Measurements from ENCODE around the gene MPP2.

MPP2 gene

GRCh38 chr17:43868226-43868994 is 38.9 kb downstream of the MPP2 start:
- Histone ChIP-seq H3K36me3 (replicated peaks; ENCODE audit: low read depth, low read length) (no peaks in the 10 kb centered on the region), H3K4me1 (ENCODE audit: low read length) (peaks cover 13% of the 10 kb centered on the region; the same call in 1 of the 2 replicates), H3K79me2 (ENCODE audit: low read length) (no peaks in the 10 kb centered on the region), H3K27me3 (ENCODE audit: low read depth, low read length) (peaks cover 51% of the 10 kb centered on the region), H4K20me1 (ENCODE audit: insufficient read depth, low read length) (no peaks in the 10 kb centered on the region), H3K4me3 (ENCODE audit: low read length) (no peak overlapping the region), H3K4me2 (ENCODE audit: low read length) (no peak overlapping the region), H2AFZ (ENCODE audit: low read depth, low read length) (0 out of 2 replicates have a peak overlapping the region, but pooled peaks have one; percentile 39), H3K9me3 (ENCODE audit: insufficient read depth, low read length) (peaks cover 8% of the 10 kb centered on the region; the same call in 1 of the 2 replicates), H3K9ac (ENCODE audit: low read length) (no peak overlapping the region), H3K27ac (ENCODE audit: low read length) (no peak overlapping the region)
- no peak for TF ChIP-seq EZH2phosphoT487 (IDR thresholded peaks at IDR 0.05; ENCODE audit: low read depth)
- TF ChIP-seq CTCF (IDR thresholded peaks at IDR 0.05; ENCODE audit: low read depth, low read length): no peak

DNA sequence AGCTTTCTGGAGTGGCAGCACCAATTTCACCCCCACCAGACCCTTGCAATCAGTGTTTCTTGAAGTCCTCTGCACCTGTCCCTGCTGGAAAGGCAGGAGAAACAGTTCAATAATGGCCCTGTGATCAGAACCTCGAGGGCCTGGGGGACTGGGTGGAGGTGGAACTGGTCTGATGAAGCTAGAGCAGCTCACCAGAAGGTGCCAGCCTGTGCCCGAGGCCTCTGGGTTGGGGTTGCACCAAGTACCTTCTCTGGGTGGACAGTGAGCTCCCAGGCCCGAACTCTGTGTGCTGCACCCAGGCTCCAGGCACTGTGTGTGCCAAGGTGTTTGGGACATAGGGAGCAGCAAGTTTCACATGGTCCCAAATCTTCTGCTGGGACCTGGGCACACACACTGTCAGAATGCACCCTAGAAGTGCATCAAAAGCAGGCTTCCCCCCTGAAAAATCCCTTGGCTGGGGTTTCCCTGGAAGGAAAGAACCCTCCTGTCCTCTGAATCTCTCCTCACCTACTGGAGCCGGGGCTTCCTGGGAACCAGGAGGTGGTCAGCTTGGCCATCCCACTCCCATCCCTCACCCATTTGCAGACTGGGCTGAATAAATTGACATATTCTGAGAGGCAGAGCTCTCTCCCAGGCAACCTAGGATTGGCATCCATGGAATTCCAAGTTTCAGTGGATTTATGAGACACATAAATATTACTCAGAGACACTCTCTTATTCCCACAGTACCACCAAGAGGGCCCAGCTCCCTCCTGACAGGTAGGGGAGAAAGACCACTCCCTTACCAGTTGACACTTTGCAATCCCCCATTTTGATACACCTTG is 43.0 kb downstream of the MPP2 start:
- no peaks in the 10 kb centered on the region for H4K20me1 ChIP-seq (ENCODE audit: insufficient read depth, low read length)
- H3K36me3 ChIP-seq (replicated peaks; ENCODE audit: low read depth, low read length): no peaks in the 10 kb centered on the region
- H3K4me2 ChIP-seq (ENCODE audit: low read length): no peak overlapping the region
- H3K79me2 ChIP-seq (ENCODE audit: low read length): no peaks in the 10 kb centered on the region
- no peak overlapping the region for H3K9ac ChIP-seq (ENCODE audit: low read length)
- H2AFZ ChIP-seq (ENCODE audit: low read depth, low read length): no peak overlapping the region
- H3K4me1 ChIP-seq (ENCODE audit: low read length): peaks cover 19% of the 10 kb centered on the region; the same call in 1 of the 2 replicates
- no peak for TF ChIP-seq CTCF (IDR thresholded peaks at IDR 0.05; ENCODE audit: low read depth, low read length)
- H3K27ac ChIP-seq (ENCODE audit: low read length): no peak overlapping the region
- H3K9me3 ChIP-seq (ENCODE audit: insufficient read depth, low read length): peaks cover 8% of the 10 kb centered on the region; the same call in 1 of the 2 replicates
- H3K4me3 ChIP-seq (ENCODE audit: low read length): no peak overlapping the region
- peaks cover 40% of the 10 kb centered on the region for H3K27me3 ChIP-seq (ENCODE audit: low read depth, low read length)

GRCh38 chr17:43861960-43862359 is 45.4 kb downstream of the MPP2 start:
- Histone ChIP-seq H3K9me3 (ENCODE audit: insufficient read depth, low read length) (no peaks in the 10 kb centered on the region), H4K20me1 (ENCODE audit: insufficient read depth, low read length) (no peaks in the 10 kb centered on the region), H3K27ac (ENCODE audit: low read length) (no peak overlapping the region), H3K4me1 (ENCODE audit: low read length) (peaks cover 12% of the 10 kb centered on the region; the same call in 1 of the 2 replicates), H3K9ac (ENCODE audit: low read length) (no peak overlapping the region), H3K36me3 (replicated peaks; ENCODE audit: low read depth, low read length) (no peaks in the 10 kb centered on the region), H2AFZ (ENCODE audit: low read depth, low read length) (no peak overlapping the region), H3K27me3 (ENCODE audit: low read depth, low read length) (peaks cover 24% of the 10 kb centered on the region), H3K4me3 (ENCODE audit: low read length) (no peak overlapping the region), H3K79me2 (ENCODE audit: low read length) (no peaks in the 10 kb centered on the region), H3K4me2 (ENCODE audit: low read length) (no peak overlapping the region)
- TF ChIP-seq EZH2phosphoT487 (IDR thresholded peaks at IDR 0.05; ENCODE audit: low read depth): no peak
- no peak for TF ChIP-seq CTCF (IDR thresholded peaks at IDR 0.05; ENCODE audit: low read depth, low read length)

All from OCI-LY3 (cell line).